ENCODE results near the gene UBA6.
A peak's percentile ranks its signal among the peaks of the same experiment; 100 is the strongest.
"Not testable (repeated sequence)": the region's sequence is repeated elsewhere in the genome, so short reads cannot be mapped to it uniquely, and the experiment has no call there.

UBA6 gene

GRCh38 chr4:67660418-67660817 lies 40.5 kb downstream of the UBA6 start:
- DNase-seq: no peak

GRCh38 chr4:67659065-67659464 lies 41.9 kb downstream of the UBA6 start:
- no peak for DNase-seq

GRCh38 chr4:67658302-67658701 lies 42.7 kb downstream of the UBA6 start:
- no peak for DNase-seq

- DNase-seq: no peak
Observed at GRCh38 chr4:67651536-67651935, 49.4 kb downstream of the UBA6 start.

GRCh38 chr4:67638136-67638535 lies 62.8 kb downstream of the UBA6 start:
- no peak for DNase-seq

- DNase-seq: not testable (repeated sequence)
Observed at GRCh38 chr4:67636978-67637377, 64.0 kb downstream of the UBA6 start.

GRCh38 chr4:67635331-67635730 lies 65.6 kb downstream of the UBA6 start:
- DNase-seq: no peak

GRCh38 chr4:67634741-67635140 lies 66.2 kb downstream of the UBA6 start:
- no peak for DNase-seq

GRCh38 chr4:67632492-67632891 lies 68.5 kb downstream of the UBA6 start:
- no peak for DNase-seq

- no peak for DNase-seq
Observed at GRCh38 chr4:67624939-67625338, 76.0 kb downstream of the UBA6 start.

GRCh38 chr4:67616478-67616877 lies 84.5 kb downstream of the UBA6 start:
- no peak for DNase-seq

- no peak for DNase-seq
Observed at GRCh38 chr4:67615119-67615518, 85.8 kb downstream of the UBA6 start.

- DNase-seq: no peak
Observed at GRCh38 chr4:67614186-67614585, 86.8 kb downstream of the UBA6 start.

- DNase-seq: no peak
Observed at GRCh38 chr4:67608027-67608426, 92.9 kb downstream of the UBA6 start.

- peak; percentile 0 for DNase-seq
Observed at GRCh38 chr4:67604749-67605148, 96.2 kb downstream of the UBA6 start.

- DNase-seq: no peak
Observed at GRCh38 chr4:67604029-67604381, 97.0 kb downstream of the UBA6 start.

- no peak for DNase-seq
Observed at GRCh38 chr4:67603310-67604028, 97.5 kb downstream of the UBA6 start.

- peak; percentile 8 for DNase-seq
Observed at GRCh38 chr4:67593741-67594175, 107.2 kb downstream of the UBA6 start.

- DNase-seq: no peak
Observed at GRCh38 chr4:67587156-67587555, 113.8 kb downstream of the UBA6 start.

GRCh38 chr4:67584496-67584895 lies 116.5 kb downstream of the UBA6 start:
- no peak for DNase-seq

GRCh38 chr4:67581913-67582312 lies 119.0 kb downstream of the UBA6 start:
- no peak for DNase-seq

GRCh38 chr4:67581208-67581857 lies 119.6 kb downstream of the UBA6 start:
- no peak for DNase-seq

- DNase-seq: no peak
Observed at GRCh38 chr4:67580577-67580976, 120.4 kb downstream of the UBA6 start.

- DNase-seq: no peak
Observed at GRCh38 chr4:67576538-67576937, 124.4 kb downstream of the UBA6 start.

GRCh38 chr4:67576059-67576466 lies 124.9 kb downstream of the UBA6 start:
- DNase-seq: no peak

All from fibroblast of skin of right quadriceps (primary cell).